GM21515 (cell line): ENCODE data around the gene NR6A1.

Experiments used
- ATAC-seq: cut with Tn5 transposase; IDR thresholded peaks from one replicate; pipeline ENCODE4 v1.9.1; 2021; ENCODE audit not compliant: unreplicated experiment

NR6A1 gene

DNA sequence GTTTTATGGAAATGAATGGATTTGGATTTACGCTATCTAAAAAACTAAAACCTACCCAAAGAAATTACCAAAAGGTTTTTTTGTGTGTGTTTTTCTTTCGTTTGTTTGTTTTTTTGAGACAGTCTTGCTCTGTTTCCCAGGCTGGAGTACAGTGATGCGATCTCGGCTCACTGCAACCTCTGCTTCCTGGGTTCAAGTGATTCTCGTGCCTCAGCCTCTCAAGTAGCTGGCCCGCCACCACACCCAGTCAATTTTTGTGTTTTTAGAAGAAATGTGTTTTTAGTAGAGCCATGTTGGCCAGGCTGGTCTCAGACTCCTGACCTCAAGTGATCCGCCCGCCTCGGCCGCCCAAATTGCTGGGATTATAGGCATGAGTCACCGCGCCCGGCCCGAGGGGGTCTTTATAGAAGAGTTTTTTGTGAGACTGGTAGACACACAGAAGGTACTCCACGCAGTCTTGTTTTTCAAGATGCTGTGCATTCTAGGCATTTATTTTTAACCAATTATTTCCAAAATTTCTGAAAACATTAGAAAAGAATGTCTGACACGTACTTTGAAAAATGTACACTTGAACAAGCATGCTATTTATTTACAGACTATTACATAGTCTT is 75.7 kb downstream of the NR6A1 start:
- no peak for ATAC-seq

GRCh38 chr9:124694414-124695279 is 76.5 kb downstream of the NR6A1 start:
- no peak for ATAC-seq

GRCh38 chr9:124693403-124693802 is 77.7 kb downstream of the NR6A1 start:
- ATAC-seq, result no peak

GRCh38 chr9:124688238-124688904 is 82.7 kb downstream of the NR6A1 start:
- no peak for ATAC-seq

- no peak for ATAC-seq
Measured at GRCh38 chr9:124686918-124687317, 84.2 kb downstream of the NR6A1 start.

GRCh38 chr9:124685217-124685616 is 85.9 kb downstream of the NR6A1 start:
- ATAC-seq, result no peak

DNA sequence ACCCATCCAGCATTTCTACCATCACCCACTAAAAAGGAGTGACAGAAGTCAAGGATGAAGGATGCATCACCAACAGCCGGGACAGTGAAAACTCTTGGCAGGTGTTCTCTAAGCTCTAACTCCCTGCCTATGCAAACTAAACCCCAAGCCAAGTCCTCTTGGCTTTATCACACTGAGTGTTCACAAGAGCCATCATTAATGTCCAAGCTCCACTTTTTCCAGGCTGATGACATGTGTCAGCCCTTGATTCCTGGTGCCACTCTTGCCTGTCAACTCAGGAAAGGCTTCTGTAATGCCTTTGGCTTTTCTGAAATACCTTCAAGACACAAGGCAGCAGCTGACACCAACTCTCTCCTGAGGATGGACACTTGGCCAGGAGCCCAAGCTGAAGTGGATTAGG is 86.9 kb downstream of the NR6A1 start:
- ATAC-seq, result no peak

DNA sequence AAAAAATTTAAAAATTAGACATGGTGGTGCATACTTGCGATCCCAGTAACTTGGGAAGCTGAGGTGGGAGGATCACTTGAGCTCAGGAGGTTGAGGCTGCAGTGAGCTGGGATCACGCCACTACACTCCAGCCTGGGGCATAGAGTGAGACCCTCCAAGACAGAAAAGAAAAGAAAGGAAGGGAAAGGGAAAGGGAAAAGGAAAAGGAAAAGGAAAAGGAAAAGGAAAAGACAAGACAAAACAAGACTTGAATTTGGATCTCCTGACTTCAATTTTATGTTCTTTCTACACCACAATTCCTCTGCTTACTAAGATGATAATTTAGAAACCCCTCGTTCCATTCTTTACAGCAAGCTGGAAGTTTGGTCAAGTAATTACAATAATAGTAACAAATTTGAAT is 88.1 kb downstream of the NR6A1 start:
- ATAC-seq, result no peak

- no peak for ATAC-seq
Measured at GRCh38 chr9:124680714-124681390, 90.3 kb downstream of the NR6A1 start.

- no peak for ATAC-seq
Measured at GRCh38 chr9:124680049-124680448, 91.1 kb downstream of the NR6A1 start.

- ATAC-seq, result no peak
Measured at GRCh38 chr9:124676159-124676551, 95.0 kb downstream of the NR6A1 start.

DNA sequence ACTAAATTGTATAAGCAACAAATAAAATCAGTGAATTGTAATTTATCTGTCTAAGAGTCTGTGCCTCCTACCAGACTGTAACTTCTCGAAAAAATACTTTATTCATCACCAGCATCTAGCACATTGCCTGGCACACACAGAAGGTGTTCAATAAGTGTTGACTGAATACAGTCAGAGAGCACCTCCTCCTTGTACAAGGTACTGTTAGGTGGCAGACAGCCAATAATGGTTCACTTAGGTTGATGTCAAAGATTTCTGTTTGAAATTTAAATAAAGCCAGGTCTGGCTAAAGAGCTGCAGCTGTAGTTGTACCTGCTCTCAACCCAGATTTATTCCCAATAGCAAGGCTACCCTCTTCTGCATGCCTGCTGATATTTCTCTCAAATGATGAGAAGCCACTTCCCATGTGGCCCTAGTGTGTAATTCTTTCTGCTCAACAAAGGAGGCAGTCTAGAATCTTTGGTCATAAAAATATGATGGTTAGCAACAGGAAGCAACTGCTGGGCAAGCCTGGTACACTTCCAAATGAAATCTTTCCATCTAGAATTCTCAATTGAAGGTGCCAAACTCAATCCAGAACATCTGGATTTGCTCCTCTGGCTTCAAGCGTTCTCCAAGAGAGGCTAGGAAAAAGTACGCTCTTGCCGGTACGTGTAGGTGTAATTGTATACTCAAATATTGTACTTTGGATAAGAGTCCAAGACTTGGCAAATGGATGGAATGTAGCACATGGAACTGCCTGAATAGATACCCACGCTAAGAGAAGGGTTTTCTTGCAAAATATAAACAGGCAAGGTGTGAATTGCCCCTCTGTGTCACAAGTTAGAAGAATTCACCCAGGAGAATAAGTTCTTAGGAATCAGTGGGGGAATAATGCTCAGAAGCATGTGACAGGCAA is 95.6 kb downstream of the NR6A1 start:
- no peak for ATAC-seq

GRCh38 chr9:124674651-124675050 is 96.5 kb downstream of the NR6A1 start:
- ATAC-seq, result no peak

- no peak for ATAC-seq
Measured at GRCh38 chr9:124673063-124673462, 98.0 kb downstream of the NR6A1 start.

DNA sequence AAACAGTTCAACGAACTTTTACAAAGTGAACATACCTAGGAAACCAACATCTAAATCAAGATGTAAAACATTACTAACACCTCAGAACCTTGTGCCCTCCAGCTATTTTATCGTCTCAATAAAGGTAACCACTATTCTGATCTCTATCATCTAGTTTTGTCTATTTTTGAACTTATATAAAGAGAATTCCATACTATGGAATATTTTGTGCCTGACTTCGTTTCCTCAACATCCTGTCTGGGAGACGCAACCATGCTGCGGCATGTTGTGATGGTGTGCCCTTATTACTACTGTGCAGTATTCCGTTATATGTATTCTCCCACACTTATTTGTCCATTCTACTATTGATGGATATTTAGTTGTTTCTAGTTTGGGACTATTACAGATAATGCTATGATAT is 99.2 kb downstream of the NR6A1 start:
- no peak for ATAC-seq

GRCh38 chr9:124666642-124667041 is 104.5 kb downstream of the NR6A1 start:
- no peak for ATAC-seq

DNA sequence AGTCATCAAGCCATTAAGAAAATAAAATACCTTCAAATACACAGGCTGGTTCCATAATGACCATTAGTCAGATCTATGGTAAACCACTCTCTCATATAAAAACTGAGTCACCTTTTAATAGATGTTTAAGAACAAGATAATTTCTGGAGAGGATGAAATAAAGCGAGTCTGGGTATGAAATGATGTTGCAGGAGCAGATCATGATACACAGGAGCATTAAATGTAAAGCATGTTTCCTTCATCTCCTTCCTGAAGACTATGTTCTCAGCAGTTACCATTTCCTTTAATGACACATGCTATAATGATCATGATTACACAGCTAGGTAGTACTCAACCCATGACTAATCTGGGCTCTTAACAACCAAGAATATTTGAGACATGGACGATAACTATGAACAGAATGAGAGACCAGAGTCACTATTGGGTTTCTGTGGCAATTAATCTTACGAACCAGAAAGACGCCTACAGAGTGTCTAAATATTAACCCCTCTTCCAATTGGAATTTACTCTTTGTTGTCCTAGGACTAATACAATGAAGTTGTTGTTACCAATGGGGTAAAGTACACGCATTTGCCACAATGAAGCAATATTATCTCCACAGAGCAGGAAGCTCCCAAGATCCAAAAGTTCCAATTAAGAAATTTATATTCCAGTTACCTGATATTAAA is 105.6 kb downstream of the NR6A1 start:
- ATAC-seq, result no peak

DNA sequence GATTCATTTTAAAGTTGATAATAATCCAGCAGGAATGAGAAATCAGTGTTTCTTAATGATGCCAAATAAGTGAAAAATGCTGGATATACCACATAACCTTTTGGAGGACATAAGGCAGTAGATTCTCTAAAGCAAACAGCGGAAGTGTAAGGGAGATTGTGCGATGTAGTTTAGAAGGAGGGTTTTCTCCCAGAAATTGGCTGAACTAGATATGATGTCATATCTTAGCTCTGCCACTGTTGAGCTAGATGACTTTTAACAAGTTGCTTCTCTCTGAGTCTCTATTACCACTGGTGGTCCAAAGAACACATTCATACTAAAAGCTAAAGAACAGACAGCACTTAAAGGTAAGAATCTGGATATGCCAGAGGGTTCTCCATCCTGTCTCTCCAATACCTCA is 107.0 kb downstream of the NR6A1 start:
- no peak for ATAC-seq

- no peak for ATAC-seq
Measured at GRCh38 chr9:124663046-124663961, 107.8 kb downstream of the NR6A1 start.
